ENCODE measurements around the gene CACNA2D4.

- TF ChIP-seq CTCF (conservative IDR thresholded peaks at IDR 0.05 in 1 of 2, IDR thresholded peaks at IDR 0.05 in 1 of 2; ENCODE audit: low read depth in 1 of 2, low read length in 2 of 2) (no peak), EZH2 (IDR thresholded peaks at IDR 0.05; ENCODE audit: low read length, missing control alignments) (no peak)
Measured at GRCh38 chr12:1896964-1897363, 21.5 kb downstream of the CACNA2D4 start.
